ENCODE results near the gene ACVRL1.

DNA sequence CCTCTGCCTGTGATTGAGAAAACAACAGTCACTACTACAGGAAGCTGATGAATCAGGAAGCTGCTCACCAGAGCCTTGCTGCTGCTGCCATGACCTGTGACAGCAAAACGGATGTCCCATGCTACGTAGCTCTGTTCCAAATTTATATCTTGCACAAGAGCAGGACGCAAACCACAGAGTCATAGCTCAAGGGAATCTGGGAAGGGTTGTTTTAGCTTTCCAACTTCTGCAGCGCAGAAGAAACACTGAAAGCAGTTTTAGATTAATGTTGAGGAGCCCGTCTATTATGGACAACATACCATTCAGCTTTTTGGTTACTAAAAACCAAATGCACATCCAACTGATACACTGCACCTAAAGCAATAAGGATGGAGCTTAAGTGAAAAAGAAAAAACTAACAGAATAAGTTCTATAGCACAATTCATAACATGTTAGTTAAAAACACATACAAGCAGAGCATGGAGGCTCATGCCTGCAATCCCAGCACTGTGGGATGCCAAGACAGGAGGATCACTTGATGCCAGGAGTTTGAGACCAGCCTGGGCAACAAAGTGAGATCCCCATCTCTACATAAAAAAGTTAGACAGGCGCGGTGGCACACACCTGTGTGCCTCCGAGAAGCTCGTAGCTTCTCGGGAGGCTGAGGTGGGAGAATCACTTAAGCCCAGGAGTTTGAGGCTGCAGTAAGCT lies 21.1 kb upstream of the ACVRL1 start:
- TF ChIP-seq, protein P1, sequence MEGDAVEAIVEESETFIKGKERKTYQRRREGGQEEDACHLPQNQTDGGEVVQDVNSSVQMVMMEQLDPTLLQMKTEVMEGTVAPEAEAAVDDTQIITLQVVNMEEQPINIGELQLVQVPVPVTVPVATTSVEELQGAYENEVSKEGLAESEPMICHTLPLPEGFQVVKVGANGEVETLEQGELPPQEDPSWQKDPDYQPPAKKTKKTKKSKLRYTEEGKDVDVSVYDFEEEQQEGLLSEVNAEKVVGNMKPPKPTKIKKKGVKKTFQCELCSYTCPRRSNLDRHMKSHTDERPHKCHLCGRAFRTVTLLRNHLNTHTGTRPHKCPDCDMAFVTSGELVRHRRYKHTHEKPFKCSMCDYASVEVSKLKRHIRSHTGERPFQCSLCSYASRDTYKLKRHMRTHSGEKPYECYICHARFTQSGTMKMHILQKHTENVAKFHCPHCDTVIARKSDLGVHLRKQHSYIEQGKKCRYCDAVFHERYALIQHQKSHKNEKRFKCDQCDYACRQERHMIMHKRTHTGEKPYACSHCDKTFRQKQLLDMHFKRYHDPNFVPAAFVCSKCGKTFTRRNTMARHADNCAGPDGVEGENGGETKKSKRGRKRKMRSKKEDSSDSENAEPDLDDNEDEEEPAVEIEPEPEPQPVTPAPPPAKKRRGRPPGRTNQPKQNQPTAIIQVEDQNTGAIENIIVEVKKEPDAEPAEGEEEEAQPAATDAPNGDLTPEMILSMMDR (IDR thresholded peaks at IDR 0.05; ENCODE audit: poor library complexity), result no peak
- TF ChIP-seq EZH2 (IDR thresholded peaks at IDR 0.05; ENCODE audit: borderline replicate concordance) (no peak), EZH2phosphoT487 (IDR thresholded peaks at IDR 0.05; ENCODE audit: low read depth, severe bottlenecking, unreplicated experiment) (no peak)
